ENCODE results near the gene OTX1. TPM values are rescaled to one million over a fixed set of nuclear protein-coding genes. Genes with fewer than 3 reads are reported as not detected.

OTX1 gene
- polyA plus RNA-seq, 1 of the 3 experiments (the other 2 are of a cell fraction), result 0.20 TPM

DNA sequence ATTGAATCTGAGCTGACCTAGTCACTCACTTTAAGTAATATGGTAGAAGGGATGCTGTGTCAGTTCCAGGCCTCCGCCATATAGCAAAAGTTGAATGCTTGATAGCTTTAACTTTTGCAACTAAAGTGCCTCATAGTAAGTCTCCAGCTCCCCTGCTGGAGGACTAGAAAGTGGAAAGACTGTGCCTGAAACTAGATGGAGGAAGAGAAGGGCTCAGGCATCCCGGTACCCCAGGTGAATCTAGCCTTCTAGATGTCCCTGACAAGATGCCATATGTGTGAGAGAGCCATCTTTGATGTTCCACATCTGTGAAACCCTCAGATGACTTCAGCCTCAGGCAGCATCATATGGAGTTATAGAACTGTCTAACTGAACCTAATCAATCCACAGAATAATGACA lies 21.0 kb downstream of the OTX1 start:
- Histone ChIP-seq H3K4me2 (no peak overlapping the region), H3K4me1 (ENCODE audit: control insufficient read depth in 1 of 2, insufficient read depth in 2 of 2, low read depth in 1 of 2, low read length in 1 of 2) (no peaks in the 10 kb centered on the region), H3K4me3 (ENCODE audit: low read depth in 2 of 2, low read length in 1 of 2) (no peak overlapping the region), H4K20me1 (ENCODE audit: insufficient read depth) (no peaks in the 10 kb centered on the region), H3F3A (replicated peaks; ENCODE audit: insufficient read depth) (no peaks in the 10 kb centered on the region), H3K27ac (ENCODE audit: low read depth in 2 of 2, low read length in 1 of 2) (no peak overlapping the region), H3K9me3 (no peaks in the 10 kb centered on the region), H3K9me2 (no peaks in the 10 kb centered on the region), H3K79me2 (ENCODE audit: insufficient read depth) (no peaks in the 10 kb centered on the region), H2AFZ (ENCODE audit: low read depth) (no peak overlapping the region), H3K27me3 (ENCODE audit: insufficient read depth) (peaks cover 4% of the 10 kb centered on the region; the same call in 1 of the 2 replicates), H3K9ac (no peak overlapping the region), H3K36me3 (replicated peaks in 1 of 2; ENCODE audit: control insufficient read depth in 1 of 2, insufficient read depth in 2 of 2, low read length in 1 of 2) (no peaks in the 10 kb centered on the region)
- DNase-seq, result no peak
- CTCF ChIA-PET, result interaction anchor here (1.1 kb wide), 1 partner anchor 16 kb away, joined by 3 read pairs; no protein-coding TSS in a partner anchor
- POLR2A ChIA-PET, result no interaction called here
- WGBS (ENCODE audit: low lambda C conversion rate), result 32% methylated on average over 2 of the region's 2 CpGs
- TF ChIP-seq EP300 (IDR thresholded peaks at IDR 0.05; ENCODE audit: borderline replicate concordance in 1 of 2, low read depth in 1 of 2, low read length in 1 of 2), result no peak
- no peak for TF ChIP-seq SIN3A (IDR thresholded peaks at IDR 0.05; ENCODE audit: borderline replicate concordance, low read depth, low read length)
- TF ChIP-seq, protein P1, sequence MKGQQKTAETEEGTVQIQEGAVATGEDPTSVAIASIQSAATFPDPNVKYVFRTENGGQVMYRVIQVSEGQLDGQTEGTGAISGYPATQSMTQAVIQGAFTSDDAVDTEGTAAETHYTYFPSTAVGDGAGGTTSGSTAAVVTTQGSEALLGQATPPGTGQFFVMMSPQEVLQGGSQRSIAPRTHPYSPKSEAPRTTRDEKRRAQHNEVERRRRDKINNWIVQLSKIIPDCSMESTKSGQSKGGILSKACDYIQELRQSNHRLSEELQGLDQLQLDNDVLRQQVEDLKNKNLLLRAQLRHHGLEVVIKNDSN (IDR thresholded peaks at IDR 0.05; ENCODE audit: borderline replicate concordance, low read depth), result no peak
- TF ChIP-seq RFX5 (IDR thresholded peaks at IDR 0.05; ENCODE audit: low read length), result no peak
- TF ChIP-seq, protein P2, sequence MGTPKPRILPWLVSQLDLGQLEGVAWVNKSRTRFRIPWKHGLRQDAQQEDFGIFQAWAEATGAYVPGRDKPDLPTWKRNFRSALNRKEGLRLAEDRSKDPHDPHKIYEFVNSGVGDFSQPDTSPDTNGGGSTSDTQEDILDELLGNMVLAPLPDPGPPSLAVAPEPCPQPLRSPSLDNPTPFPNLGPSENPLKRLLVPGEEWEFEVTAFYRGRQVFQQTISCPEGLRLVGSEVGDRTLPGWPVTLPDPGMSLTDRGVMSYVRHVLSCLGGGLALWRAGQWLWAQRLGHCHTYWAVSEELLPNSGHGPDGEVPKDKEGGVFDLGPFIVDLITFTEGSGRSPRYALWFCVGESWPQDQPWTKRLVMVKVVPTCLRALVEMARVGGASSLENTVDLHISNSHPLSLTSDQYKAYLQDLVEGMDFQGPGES (IDR thresholded peaks at IDR 0.05; ENCODE audit: low read depth, low read length), result no peak
- TF ChIP-seq, protein P3, sequence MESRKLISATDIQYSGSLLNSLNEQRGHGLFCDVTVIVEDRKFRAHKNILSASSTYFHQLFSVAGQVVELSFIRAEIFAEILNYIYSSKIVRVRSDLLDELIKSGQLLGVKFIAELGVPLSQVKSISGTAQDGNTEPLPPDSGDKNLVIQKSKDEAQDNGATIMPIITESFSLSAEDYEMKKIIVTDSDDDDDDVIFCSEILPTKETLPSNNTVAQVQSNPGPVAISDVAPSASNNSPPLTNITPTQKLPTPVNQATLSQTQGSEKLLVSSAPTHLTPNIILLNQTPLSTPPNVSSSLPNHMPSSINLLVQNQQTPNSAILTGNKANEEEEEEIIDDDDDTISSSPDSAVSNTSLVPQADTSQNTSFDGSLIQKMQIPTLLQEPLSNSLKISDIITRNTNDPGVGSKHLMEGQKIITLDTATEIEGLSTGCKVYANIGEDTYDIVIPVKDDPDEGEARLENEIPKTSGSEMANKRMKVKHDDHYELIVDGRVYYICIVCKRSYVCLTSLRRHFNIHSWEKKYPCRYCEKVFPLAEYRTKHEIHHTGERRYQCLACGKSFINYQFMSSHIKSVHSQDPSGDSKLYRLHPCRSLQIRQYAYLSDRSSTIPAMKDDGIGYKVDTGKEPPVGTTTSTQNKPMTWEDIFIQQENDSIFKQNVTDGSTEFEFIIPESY (IDR thresholded peaks at IDR 0.05; ENCODE audit: borderline replicate concordance, low read depth), result no peak
- TF ChIP-seq FOXJ3 (CRISPR knock-in tag; IDR thresholded peaks at IDR 0.05), result no peak
- no peak for TF ChIP-seq TCF12 (IDR thresholded peaks at IDR 0.05)
- TF ChIP-seq MEF2A (IDR thresholded peaks at IDR 0.05; ENCODE audit: borderline replicate concordance, low read depth), result no peak
- no peak for TF ChIP-seq SMC3 (IDR thresholded peaks at IDR 0.05; ENCODE audit: low read depth, low read length)
- no peak for TF ChIP-seq JUND (IDR thresholded peaks at IDR 0.05)
- TF ChIP-seq, protein P4, sequence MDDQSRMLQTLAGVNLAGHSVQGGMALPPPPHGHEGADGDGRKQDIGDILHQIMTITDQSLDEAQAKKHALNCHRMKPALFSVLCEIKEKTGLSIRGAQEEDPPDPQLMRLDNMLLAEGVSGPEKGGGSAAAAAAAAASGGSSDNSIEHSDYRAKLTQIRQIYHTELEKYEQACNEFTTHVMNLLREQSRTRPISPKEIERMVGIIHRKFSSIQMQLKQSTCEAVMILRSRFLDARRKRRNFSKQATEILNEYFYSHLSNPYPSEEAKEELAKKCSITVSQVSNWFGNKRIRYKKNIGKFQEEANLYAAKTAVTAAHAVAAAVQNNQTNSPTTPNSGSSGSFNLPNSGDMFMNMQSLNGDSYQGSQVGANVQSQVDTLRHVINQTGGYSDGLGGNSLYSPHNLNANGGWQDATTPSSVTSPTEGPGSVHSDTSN (IDR thresholded peaks at IDR 0.05), result no peak
- TF ChIP-seq GATA2 (CRISPR knock-in tag; IDR thresholded peaks at IDR 0.05), result no peak
- no peak for TF ChIP-seq EZH2phosphoT487 (IDR thresholded peaks at IDR 0.05; ENCODE audit: borderline replicate concordance, low read depth)
- TF ChIP-seq POLR2AphosphoS5 (IDR thresholded peaks at IDR 0.05; ENCODE audit: low read depth, low read length), result no peak
